HEK293 (cell line): ENCODE measurements around the gene GGA3.

Experiments used
- YY1 ChIP-seq: fragments of 450-650 bp; formaldehyde crosslinking; IDR thresholded peaks from 2 replicates; pipeline ENCODE4 v1.5.1; 2018; ENCODE audit warnings: missing biosample characterization, missing genetic modification characterization
- ZNF19 ChIP-seq: fragments of 450-650 bp; formaldehyde crosslinking; IDR thresholded peaks from 2 replicates; pipeline ENCODE4; 2016; ENCODE audit warnings: missing biosample characterization, missing genetic modification characterization, low read depth
- ZNF239 ChIP-seq: fragments of 450-650 bp; formaldehyde crosslinking; IDR thresholded peaks from 2 replicates; pipeline ENCODE4 v1.5.1; 2016; ENCODE audit warnings: missing biosample characterization, missing genetic modification characterization
- ZNF350 ChIP-seq: fragments of 450-650 bp; formaldehyde crosslinking; IDR thresholded peaks from 2 replicates; pipeline ENCODE4 v1.5.0; 2017; ENCODE audit warnings: missing biosample characterization, mild to moderate bottlenecking, missing genetic modification characterization
- ZSCAN30 ChIP-seq: fragments of 450-650 bp; IDR thresholded peaks from 2 replicates; pipeline ENCODE4 v1.5.1; 2018; ENCODE audit warnings: missing biosample characterization, mild to moderate bottlenecking, missing genetic modification characterization, moderate library complexity
- TF ChIP-seq, protein P1 (sequence below): fragments of 450-650 bp; formaldehyde crosslinking; IDR thresholded peaks from 2 replicates; pipeline ENCODE4 v1.5.1; 2016; ENCODE audit warnings: missing biosample characterization, missing genetic modification characterization
- TF ChIP-seq, protein P2 (sequence below): fragments of 450-650 bp; formaldehyde crosslinking; optimal IDR thresholded peaks from 2 replicates; pipeline ENCODE3; 2016; ENCODE audit warnings: missing biosample characterization, mild to moderate bottlenecking, missing genetic modification characterization
- TF ChIP-seq, protein P3 (sequence below): sonication (generic); formaldehyde crosslinking; IDR thresholded peaks from 2 replicates; pipeline ENCODE4 v1.8.1; 2022; ENCODE audit warnings: mild to moderate bottlenecking, moderate library complexity, missing genetic modification reagents
- TF ChIP-seq, protein P4 (sequence below): fragments of 450-650 bp; formaldehyde crosslinking; IDR thresholded peaks from 2 replicates; pipeline ENCODE4 v1.5.1; 2017; ENCODE audit warnings: missing biosample characterization, missing genetic modification characterization

DNA sequence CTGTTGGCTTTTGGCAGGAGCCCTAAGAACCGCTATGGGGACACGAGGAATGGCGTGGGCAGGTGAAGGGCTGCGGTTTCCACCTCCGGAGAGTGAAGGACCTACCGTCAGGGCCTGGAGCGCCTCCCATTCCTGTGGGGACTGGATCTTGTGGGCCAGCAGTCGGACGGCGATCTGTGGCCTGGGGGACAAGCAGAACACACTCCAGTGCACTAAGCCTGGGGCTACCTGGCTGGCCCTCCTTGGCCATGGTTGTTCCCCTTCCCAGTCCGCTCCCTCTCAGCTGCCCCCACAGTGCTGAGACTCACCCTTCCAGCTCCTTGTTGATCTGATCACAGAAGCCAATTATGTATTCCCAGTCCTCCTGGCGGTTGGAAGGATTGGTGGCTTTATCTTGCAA is 15.0 kb downstream of the GGA3 start:
- TF ChIP-seq, protein P1, sequence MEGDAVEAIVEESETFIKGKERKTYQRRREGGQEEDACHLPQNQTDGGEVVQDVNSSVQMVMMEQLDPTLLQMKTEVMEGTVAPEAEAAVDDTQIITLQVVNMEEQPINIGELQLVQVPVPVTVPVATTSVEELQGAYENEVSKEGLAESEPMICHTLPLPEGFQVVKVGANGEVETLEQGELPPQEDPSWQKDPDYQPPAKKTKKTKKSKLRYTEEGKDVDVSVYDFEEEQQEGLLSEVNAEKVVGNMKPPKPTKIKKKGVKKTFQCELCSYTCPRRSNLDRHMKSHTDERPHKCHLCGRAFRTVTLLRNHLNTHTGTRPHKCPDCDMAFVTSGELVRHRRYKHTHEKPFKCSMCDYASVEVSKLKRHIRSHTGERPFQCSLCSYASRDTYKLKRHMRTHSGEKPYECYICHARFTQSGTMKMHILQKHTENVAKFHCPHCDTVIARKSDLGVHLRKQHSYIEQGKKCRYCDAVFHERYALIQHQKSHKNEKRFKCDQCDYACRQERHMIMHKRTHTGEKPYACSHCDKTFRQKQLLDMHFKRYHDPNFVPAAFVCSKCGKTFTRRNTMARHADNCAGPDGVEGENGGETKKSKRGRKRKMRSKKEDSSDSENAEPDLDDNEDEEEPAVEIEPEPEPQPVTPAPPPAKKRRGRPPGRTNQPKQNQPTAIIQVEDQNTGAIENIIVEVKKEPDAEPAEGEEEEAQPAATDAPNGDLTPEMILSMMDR (tag by site-specific recombination) = no peak
- TF ChIP-seq ZNF350 (tag by site-specific recombination) (no peak), YY1 (no peak), ZNF239 (tag by site-specific recombination) (no peak), ZNF19 (tag by site-specific recombination) (no peak), ZSCAN30 (tag by site-specific recombination) (no peak)
- TF ChIP-seq, protein P2, sequence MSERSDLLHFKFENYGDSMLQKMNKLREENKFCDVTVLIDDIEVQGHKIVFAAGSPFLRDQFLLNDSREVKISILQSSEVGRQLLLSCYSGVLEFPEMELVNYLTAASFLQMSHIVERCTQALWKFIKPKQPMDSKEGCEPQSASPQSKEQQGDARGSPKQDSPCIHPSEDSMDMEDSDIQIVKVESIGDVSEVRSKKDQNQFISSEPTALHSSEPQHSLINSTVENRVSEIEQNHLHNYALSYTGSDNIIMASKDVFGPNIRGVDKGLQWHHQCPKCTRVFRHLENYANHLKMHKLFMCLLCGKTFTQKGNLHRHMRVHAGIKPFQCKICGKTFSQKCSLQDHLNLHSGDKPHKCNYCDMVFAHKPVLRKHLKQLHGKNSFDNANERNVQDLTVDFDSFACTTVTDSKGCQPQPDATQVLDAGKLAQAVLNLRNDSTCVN (tag by site-specific recombination) = no peak
- TF ChIP-seq, protein P3, sequence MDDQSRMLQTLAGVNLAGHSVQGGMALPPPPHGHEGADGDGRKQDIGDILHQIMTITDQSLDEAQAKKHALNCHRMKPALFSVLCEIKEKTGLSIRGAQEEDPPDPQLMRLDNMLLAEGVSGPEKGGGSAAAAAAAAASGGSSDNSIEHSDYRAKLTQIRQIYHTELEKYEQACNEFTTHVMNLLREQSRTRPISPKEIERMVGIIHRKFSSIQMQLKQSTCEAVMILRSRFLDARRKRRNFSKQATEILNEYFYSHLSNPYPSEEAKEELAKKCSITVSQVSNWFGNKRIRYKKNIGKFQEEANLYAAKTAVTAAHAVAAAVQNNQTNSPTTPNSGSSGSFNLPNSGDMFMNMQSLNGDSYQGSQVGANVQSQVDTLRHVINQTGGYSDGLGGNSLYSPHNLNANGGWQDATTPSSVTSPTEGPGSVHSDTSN (CRISPR knock-in tag) = no peak
- TF ChIP-seq, protein P4, sequence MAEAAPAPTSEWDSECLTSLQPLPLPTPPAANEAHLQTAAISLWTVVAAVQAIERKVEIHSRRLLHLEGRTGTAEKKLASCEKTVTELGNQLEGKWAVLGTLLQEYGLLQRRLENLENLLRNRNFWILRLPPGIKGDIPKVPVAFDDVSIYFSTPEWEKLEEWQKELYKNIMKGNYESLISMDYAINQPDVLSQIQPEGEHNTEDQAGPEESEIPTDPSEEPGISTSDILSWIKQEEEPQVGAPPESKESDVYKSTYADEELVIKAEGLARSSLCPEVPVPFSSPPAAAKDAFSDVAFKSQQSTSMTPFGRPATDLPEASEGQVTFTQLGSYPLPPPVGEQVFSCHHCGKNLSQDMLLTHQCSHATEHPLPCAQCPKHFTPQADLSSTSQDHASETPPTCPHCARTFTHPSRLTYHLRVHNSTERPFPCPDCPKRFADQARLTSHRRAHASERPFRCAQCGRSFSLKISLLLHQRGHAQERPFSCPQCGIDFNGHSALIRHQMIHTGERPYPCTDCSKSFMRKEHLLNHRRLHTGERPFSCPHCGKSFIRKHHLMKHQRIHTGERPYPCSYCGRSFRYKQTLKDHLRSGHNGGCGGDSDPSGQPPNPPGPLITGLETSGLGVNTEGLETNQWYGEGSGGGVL (tag by site-specific recombination) = no peak
